ENCODE data around the gene BNIP2.

BNIP2 gene

GRCh38 chr15:59632714-59633113 lies 56.4 kb downstream of the BNIP2 start:
- Histone ChIP-seq H3K27me3 (no peaks in the 10 kb centered on the region), H3K27ac (no peak overlapping the region), H3K4me3 (no peak overlapping the region), H3K4me1 (no peaks in the 10 kb centered on the region), H3K36me3 (peaks cover 0 to 17% (median 8%) of the 10 kb centered on the region in 3 donors), H3K9me3 (no peaks in the 10 kb centered on the region)
- intact Hi-C loops (cut with DNase I; ENCODE audit: low total_unique reads): no loop called here
- TF ChIP-seq CTCF (IDR thresholded peaks at IDR 0.05): no peak
- DNase-seq: no peak

- H3K27me3 ChIP-seq: peaks cover 0 to 6% of the 10 kb centered on the region in 2 donors
- TF ChIP-seq CTCF (IDR thresholded peaks at IDR 0.05): no peak
- H3K4me1 ChIP-seq: no peaks in the 10 kb centered on the region
- no peaks in the 10 kb centered on the region for H3K36me3 ChIP-seq
- no peak overlapping the region for H3K27ac ChIP-seq
- intact Hi-C loops (cut with DNase I; ENCODE audit: low total_unique reads): no loop called here
- DNase-seq: no peak
- no peak overlapping the region for H3K4me3 ChIP-seq
- no peaks in the 10 kb centered on the region for H3K9me3 ChIP-seq
Observed at GRCh38 chr15:59622289-59622688, 66.8 kb downstream of the BNIP2 start.

- no peaks in the 10 kb centered on the region for H3K36me3 ChIP-seq
- H3K4me1 ChIP-seq: no peaks in the 10 kb centered on the region
- H3K27ac ChIP-seq: no peak overlapping the region
- peaks cover 0 to 9% of the 10 kb centered on the region in 2 donors for H3K27me3 ChIP-seq
- intact Hi-C loops (cut with DNase I; ENCODE audit: low total_unique reads): no loop called here
- H3K4me3 ChIP-seq: no peak overlapping the region
- DNase-seq: no peak
- no peak for TF ChIP-seq CTCF (IDR thresholded peaks at IDR 0.05)
- H3K9me3 ChIP-seq: no peaks in the 10 kb centered on the region
Observed at GRCh38 chr15:59618406-59618805, 70.7 kb downstream of the BNIP2 start.

GRCh38 chr15:59616379-59616778 lies 72.7 kb downstream of the BNIP2 start:
- H3K9me3 ChIP-seq: no peaks in the 10 kb centered on the region
- H3K27me3 ChIP-seq: peaks cover 0 to 9% of the 10 kb centered on the region in 2 donors
- H3K27ac ChIP-seq: no peak overlapping the region
- intact Hi-C loops (cut with DNase I; ENCODE audit: low total_unique reads): no loop called here
- H3K4me3 ChIP-seq: no peak overlapping the region
- TF ChIP-seq CTCF (IDR thresholded peaks at IDR 0.05): no peak
- no peaks in the 10 kb centered on the region for H3K4me1 ChIP-seq
- H3K36me3 ChIP-seq: no peaks in the 10 kb centered on the region
- no peak for DNase-seq

- Histone ChIP-seq H3K36me3 (no peaks in the 10 kb centered on the region), H3K4me1 (no peaks in the 10 kb centered on the region), H3K4me3 (no peak overlapping the region), H3K27me3 (peaks cover 0 to 9% of the 10 kb centered on the region in 2 donors), H3K27ac (no peak overlapping the region), H3K9me3 (no peaks in the 10 kb centered on the region)
- intact Hi-C loops (cut with DNase I; ENCODE audit: low total_unique reads): no loop called here
- DNase-seq: no peak
- TF ChIP-seq CTCF (IDR thresholded peaks at IDR 0.05): no peak
Observed at GRCh38 chr15:59615661-59616060, 73.5 kb downstream of the BNIP2 start.

- no peak overlapping the region for H3K4me3 ChIP-seq
- H3K27ac ChIP-seq: no peak overlapping the region
- H3K4me1 ChIP-seq: no peaks in the 10 kb centered on the region
- peaks cover 0 to 8% of the 10 kb centered on the region in 2 donors for H3K27me3 ChIP-seq
- DNase-seq: no peak
- TF ChIP-seq CTCF (IDR thresholded peaks at IDR 0.05): no peak
- no peaks in the 10 kb centered on the region for H3K9me3 ChIP-seq
- no peaks in the 10 kb centered on the region for H3K36me3 ChIP-seq
- intact Hi-C loops (cut with DNase I; ENCODE audit: low total_unique reads): no loop called here
Observed at GRCh38 chr15:59614153-59614552, 75.0 kb downstream of the BNIP2 start.

All from tibial artery (tissue), 4 donors.